Measurements from ENCODE around the gene TMEM131.
"Not testable (repeated sequence)": the region's sequence is repeated elsewhere in the genome, so short reads cannot be mapped to it uniquely, and the experiment has no call there.

TMEM131 gene

GRCh38 chr2:97723156-97724072, 272.3 kb downstream of the TMEM131 start:
- DNase-seq (ENCODE audit: low read depth), result no peak

- no peak for DNase-seq (ENCODE audit: low read depth)
Measured at GRCh38 chr2:97722227-97722626, 273.5 kb downstream of the TMEM131 start.

GRCh38 chr2:97720746-97721145, 275.0 kb downstream of the TMEM131 start:
- no peak for DNase-seq (ENCODE audit: low read depth)

- no peak for DNase-seq (ENCODE audit: low read depth)
Measured at GRCh38 chr2:97719362-97720155, 276.2 kb downstream of the TMEM131 start.

- DNase-seq (ENCODE audit: low read depth), result no peak
Measured at GRCh38 chr2:97718942-97719341, 276.8 kb downstream of the TMEM131 start.

- peak; percentile 64 for DNase-seq (ENCODE audit: low read depth)
Measured at GRCh38 chr2:97718051-97718882, 277.5 kb downstream of the TMEM131 start.

GRCh38 chr2:97717613-97717995, 278.1 kb downstream of the TMEM131 start:
- DNase-seq (ENCODE audit: low read depth), result no peak

GRCh38 chr2:97716695-97717612, 278.8 kb downstream of the TMEM131 start:
- no peak for DNase-seq (ENCODE audit: low read depth)

GRCh38 chr2:97715951-97716694, 279.6 kb downstream of the TMEM131 start:
- DNase-seq (ENCODE audit: low read depth), result no peak

- no peak for DNase-seq (ENCODE audit: low read depth)
Measured at GRCh38 chr2:97714950-97715652, 280.6 kb downstream of the TMEM131 start.

GRCh38 chr2:97714084-97714949, 281.4 kb downstream of the TMEM131 start:
- DNase-seq (ENCODE audit: low read depth), result no peak

GRCh38 chr2:97713296-97714083, 282.3 kb downstream of the TMEM131 start, which contains the start of gene ZAP70:
Gene ZAP70, plus strand, starts transcription at chr2:97713576. Its CDS starts 10,461 bp downstream, at chr2:97724037.
- peak; percentile 37 for DNase-seq (ENCODE audit: low read depth)

- peak; percentile 43 for DNase-seq (ENCODE audit: low read depth)
Measured at GRCh38 chr2:97712693-97713295, 283.0 kb downstream of the TMEM131 start.

GRCh38 chr2:97712175-97712574, 283.6 kb downstream of the TMEM131 start:
- not testable (repeated sequence) for DNase-seq (ENCODE audit: low read depth)

GRCh38 chr2:97711394-97711711, 284.4 kb downstream of the TMEM131 start:
- no peak for DNase-seq (ENCODE audit: low read depth)

- DNase-seq (ENCODE audit: low read depth), result no peak
Measured at GRCh38 chr2:97708608-97709007, 287.1 kb downstream of the TMEM131 start.

- no peak for DNase-seq (ENCODE audit: low read depth)
Measured at GRCh38 chr2:97708048-97708380, 287.7 kb downstream of the TMEM131 start.

Measured in stimulated activated CD8-positive, alpha-beta memory T cell treated with anti-CD3 and anti-CD28 coated beads, Interleukin-4, amount 100 ng/mL, for 24 hours (primary cell).